OCI-LY7 (cell line): ENCODE measurements around the gene EME2. TPM values are rescaled to one million over a fixed set of nuclear protein-coding genes. Genes with fewer than 3 reads are reported as not detected.

Source experiments
- BruUV-seq: library from RNA; stranded (reverse); fragments of 400-500 nt; replicated peaks from 2 replicates; lab custom pipeline; 2021; lab: Mats Ljungman, UMichigan
- CTCF ChIA-PET: fragments of 300-600 bp; sonication (Branson Sonifier 250); formaldehyde crosslinking; loops from one replicate; lab custom pipeline; 2022; ENCODE audit warnings: antibody characterized with exemption; ENCODE audit not compliant: unreplicated experiment; lab: Charles Lee
- POLR2A ChIA-PET: fragments of 300-600 bp; sonication (Branson Sonifier 250); formaldehyde crosslinking; loops from one replicate; lab custom pipeline; 2022; ENCODE audit warnings: antibody characterized with exemption; lab: Charles Lee
- DNase-seq: peaks from one replicate; pipeline ENCODE4 v3.0.0-alpha.2; 2015; ENCODE audit warnings: low spot score
- H2AFZ ChIP-seq: fragments of 200-600 bp; sonication (generic), shearing (Covaris generic); 2 replicates; pipeline ENCODE4 v1.6.1; 2014; ENCODE audit warnings: mild to moderate bottlenecking, antibody characterized with exemption, low read length, moderate library complexity
- H3K27ac ChIP-seq: fragments of 200-600 bp; sonication (generic); 2 replicates; pipeline ENCODE4 v1.5.1; 2014; ENCODE audit warnings: mixed run types, low read depth, mild to moderate bottlenecking, moderate library complexity, low read length, inconsistent platforms; ENCODE audit not compliant: poor library complexity, severe bottlenecking
- H3K36me3 ChIP-seq: fragments of 200-600 bp; sonication (generic); 2 replicates; pipeline ENCODE4 v1.6.1; 2014; ENCODE audit warnings: mild to moderate bottlenecking, antibody characterized with exemption, low read length, moderate library complexity, mixed read lengths; ENCODE audit not compliant: insufficient read depth
- H3K4me1 ChIP-seq: fragments of 200-600 bp; sonication (generic); 2 replicates; pipeline ENCODE4 v1.5.1; 2014; ENCODE audit warnings: mild to moderate bottlenecking, low read length; ENCODE audit not compliant: insufficient read depth, poor library complexity, severe bottlenecking
- H3K4me2 ChIP-seq: fragments of 200-600 bp; sonication (generic); 2 replicates; pipeline ENCODE4 v1.6.1; 2014; ENCODE audit warnings: mild to moderate bottlenecking, low read length
- H3K4me3 ChIP-seq: fragments of 200-600 bp; sonication (generic); 2 replicates; pipeline ENCODE4 v1.5.1; 2014; ENCODE audit warnings: mild to moderate bottlenecking, low read depth, low read length; ENCODE audit not compliant: poor library complexity, severe bottlenecking
- H3K79me2 ChIP-seq: fragments of 200-600 bp; sonication (generic); 2 replicates; pipeline ENCODE4 v1.6.1; 2016; ENCODE audit warnings: low read depth, mild to moderate bottlenecking, low read length, moderate library complexity, mixed read lengths; ENCODE audit not compliant: insufficient read depth
- H3K9me2 ChIP-seq: fragments of 200-600 bp; sonication (generic); 2 replicates; pipeline ENCODE4 v1.6.1; 2016; ENCODE audit warnings: mild to moderate bottlenecking, low read length, mixed read lengths; ENCODE audit not compliant: insufficient read depth
- H3K9me3 ChIP-seq: fragments of 200-600 bp; sonication (generic); 2 replicates; pipeline ENCODE4 v1.6.1; 2014; ENCODE audit warnings: mild to moderate bottlenecking, mixed run types, low read length, mixed read lengths
- H4K20me1 ChIP-seq: fragments of 200-600 bp; sonication (generic); 2 replicates; pipeline ENCODE4 v1.6.1; 2014; ENCODE audit warnings: mild to moderate bottlenecking, antibody characterized with exemption, low read length, moderate library complexity, mixed read lengths; ENCODE audit not compliant: insufficient read depth
- CTCF ChIP-seq: fragments of 200-600 bp; sonication (generic); conservative IDR thresholded peaks from 2 replicates; pipeline ENCODE4 v1.5.1; 2014; ENCODE audit warnings: mild to moderate bottlenecking, antibody characterized with exemption, low read length, moderate library complexity, mixed read lengths
- EZH2phosphoT487 ChIP-seq: fragments of 200-600 bp; sonication (generic); IDR thresholded peaks from 2 replicates; pipeline ENCODE4 v1.6.1; 2018; ENCODE audit warnings: low read depth, borderline replicate concordance, mild to moderate bottlenecking, mixed run types, antibody characterized with exemption, low read length, moderate library complexity, mixed read lengths
- intact Hi-C: fragments of 100-400 bp; cut with micrococcal nuclease; formaldehyde crosslinking; loops from one replicate; pipeline ENCODE4 v1.10.0; 2022; ENCODE audit not compliant: unreplicated experiment
- total RNA-seq, 2 experiments: library from RNA; depleted of rRNA in 1 of 2; stranded (reverse); fragments of >200 nt in 1 of 2; shearing (Covaris generic) in 1 of 2; gene quantifications; 2 replicates each; pipeline ENCODE4 v1.2.3, GENCODE V29; 2014 to 2022

Gene EME2
- total RNA-seq, 2 experiments from 2014 or later: 23.8 to 48.5 TPM

- POLR2A ChIA-PET: no interaction called here
- CTCF ChIA-PET: no interaction called here
- peaks cover 63% of the 10 kb centered on the region for H3K36me3 ChIP-seq
These were observed 6.4 kb upstream of the EME2 start for GRCh38 chr16:1766231-1766630.

GRCh38 chr16:1766701-1767100 is 5.9 kb upstream of the EME2 start:
- intact Hi-C loops: no loop called here
- H3K36me3 ChIP-seq: peaks cover 63% of the 10 kb centered on the region

More at GRCh38 chr16:1766231-1766630, 6.4 kb upstream of the EME2 start:
- Histone ChIP-seq H3K4me3 (no peak overlapping the region), H3K79me2 (no peaks in the 10 kb centered on the region), H4K20me1 (no peaks in the 10 kb centered on the region), H3K9me3 (no peaks in the 10 kb centered on the region), H2AFZ (no peak overlapping the region), H3K4me1 (peaks cover 10% of the 10 kb centered on the region), H3K9me2 (no peaks in the 10 kb centered on the region), H3K27ac (no peak overlapping the region), H3K4me2 (no peak overlapping the region)
- no peak for DNase-seq
- TF ChIP-seq EZH2phosphoT487 (no peak), CTCF (no peak)
- intact Hi-C loops: no loop called here
- BruUV-seq: no TSS peak

More at GRCh38 chr16:1766701-1767100, 5.9 kb upstream of the EME2 start:
- POLR2A ChIA-PET: no interaction called here
- peaks cover 10% of the 10 kb centered on the region for H3K4me1 ChIP-seq
- no peaks in the 10 kb centered on the region for H3K9me2 ChIP-seq
- no peak overlapping the region for H2AFZ ChIP-seq
- TF ChIP-seq CTCF (no peak), EZH2phosphoT487 (no peak)
- DNase-seq: no peak
- H3K4me3 ChIP-seq: no peak overlapping the region
- H3K4me2 ChIP-seq: no peak overlapping the region
- no peaks in the 10 kb centered on the region for H4K20me1 ChIP-seq
- H3K27ac ChIP-seq: no peak overlapping the region
- H3K9me3 ChIP-seq: no peaks in the 10 kb centered on the region
- H3K79me2 ChIP-seq: peaks cover 1% of the 10 kb centered on the region; the same call in 1 of the 2 replicates
- no TSS peak for BruUV-seq
- CTCF ChIA-PET: no interaction called here
